ENCODE measurements around the gene FOXI1. TPM values are rescaled to one million over a fixed set of nuclear protein-coding genes. Genes with fewer than 3 reads are reported as not detected.

The FOXI1 gene
- total RNA-seq, 1 experiment from 2014 or later = not detected

DNA sequence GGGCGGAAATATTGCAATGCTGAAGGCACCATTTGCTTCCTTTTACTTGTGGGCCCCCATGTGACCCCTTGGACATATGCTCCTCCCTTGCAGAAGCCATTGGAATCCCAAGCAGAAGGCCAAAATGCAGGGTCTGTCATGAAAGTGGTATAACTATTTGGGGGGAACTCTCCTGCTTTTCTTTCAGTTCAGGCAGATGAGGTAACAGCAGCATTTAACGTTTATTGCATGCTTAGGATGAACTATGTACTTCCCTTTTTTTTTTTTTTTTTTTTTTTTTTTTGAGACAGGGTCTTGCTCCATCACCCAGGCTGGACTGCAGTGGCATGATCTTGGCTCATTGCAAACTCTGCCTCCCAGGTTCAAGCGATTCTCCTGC is 7.8 kb downstream of the FOXI1 start:
- no peak for DNase-seq (ENCODE audit: low read depth, low spot score)
- H3K36me3 ChIP-seq (ENCODE audit: control insufficient read depth in 1 of 2, insufficient read depth in 2 of 2, low read length in 2 of 2) = no peaks in the 10 kb centered on the region
- TF ChIP-seq EZH2 (IDR thresholded peaks at IDR 0.05) (no peak), FOSL1 (IDR thresholded peaks at IDR 0.05; ENCODE audit: low read depth) (no peak), REST (IDR thresholded peaks at IDR 0.05; ENCODE audit: low read depth) (no peak), TCF7L2 (IDR thresholded peaks at IDR 0.05; ENCODE audit: borderline replicate concordance, extremely low read depth, insufficient read depth, insufficient read length) (no peak), POLR2AphosphoS5 (IDR thresholded peaks at IDR 0.05; ENCODE audit: low read depth, low read length) (no peak), CBX3 (IDR thresholded peaks at IDR 0.05; ENCODE audit: low read depth) (no peak), ZFX (IDR thresholded peaks at IDR 0.05) (no peak), JUND (IDR thresholded peaks at IDR 0.05) (no peak), ZNF274 (IDR thresholded peaks at IDR 0.05; ENCODE audit: low read depth, low read length) (no peak), ELF1 (IDR thresholded peaks at IDR 0.05; ENCODE audit: borderline replicate concordance, low read depth) (no peak), YY1 (IDR thresholded peaks at IDR 0.05; ENCODE audit: extremely low read depth, insufficient replicate concordance, low read depth, low read length) (no peak), POLR2A (IDR thresholded peaks at IDR 0.05; ENCODE audit: borderline replicate concordance, extremely low read depth, insufficient read depth, insufficient read length) (no peak), SRF (IDR thresholded peaks at IDR 0.05; ENCODE audit: low read depth) (no peak), SIN3A (IDR thresholded peaks at IDR 0.05; ENCODE audit: low read depth) (no peak), CEBPB (IDR thresholded peaks at IDR 0.05; ENCODE audit: low read depth) (no peak), SP1 (IDR thresholded peaks at IDR 0.05; ENCODE audit: low read depth) (no peak), RAD21 (IDR thresholded peaks at IDR 0.05; ENCODE audit: low read depth) (no peak), EZH2phosphoT487 (IDR thresholded peaks at IDR 0.05; ENCODE audit: borderline replicate concordance) (no peak)
- TF ChIP-seq, protein P1, sequence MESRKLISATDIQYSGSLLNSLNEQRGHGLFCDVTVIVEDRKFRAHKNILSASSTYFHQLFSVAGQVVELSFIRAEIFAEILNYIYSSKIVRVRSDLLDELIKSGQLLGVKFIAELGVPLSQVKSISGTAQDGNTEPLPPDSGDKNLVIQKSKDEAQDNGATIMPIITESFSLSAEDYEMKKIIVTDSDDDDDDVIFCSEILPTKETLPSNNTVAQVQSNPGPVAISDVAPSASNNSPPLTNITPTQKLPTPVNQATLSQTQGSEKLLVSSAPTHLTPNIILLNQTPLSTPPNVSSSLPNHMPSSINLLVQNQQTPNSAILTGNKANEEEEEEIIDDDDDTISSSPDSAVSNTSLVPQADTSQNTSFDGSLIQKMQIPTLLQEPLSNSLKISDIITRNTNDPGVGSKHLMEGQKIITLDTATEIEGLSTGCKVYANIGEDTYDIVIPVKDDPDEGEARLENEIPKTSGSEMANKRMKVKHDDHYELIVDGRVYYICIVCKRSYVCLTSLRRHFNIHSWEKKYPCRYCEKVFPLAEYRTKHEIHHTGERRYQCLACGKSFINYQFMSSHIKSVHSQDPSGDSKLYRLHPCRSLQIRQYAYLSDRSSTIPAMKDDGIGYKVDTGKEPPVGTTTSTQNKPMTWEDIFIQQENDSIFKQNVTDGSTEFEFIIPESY (IDR thresholded peaks at IDR 0.05; ENCODE audit: extremely low read depth, insufficient replicate concordance, low read length) = no peak
- TF ChIP-seq, protein P2, sequence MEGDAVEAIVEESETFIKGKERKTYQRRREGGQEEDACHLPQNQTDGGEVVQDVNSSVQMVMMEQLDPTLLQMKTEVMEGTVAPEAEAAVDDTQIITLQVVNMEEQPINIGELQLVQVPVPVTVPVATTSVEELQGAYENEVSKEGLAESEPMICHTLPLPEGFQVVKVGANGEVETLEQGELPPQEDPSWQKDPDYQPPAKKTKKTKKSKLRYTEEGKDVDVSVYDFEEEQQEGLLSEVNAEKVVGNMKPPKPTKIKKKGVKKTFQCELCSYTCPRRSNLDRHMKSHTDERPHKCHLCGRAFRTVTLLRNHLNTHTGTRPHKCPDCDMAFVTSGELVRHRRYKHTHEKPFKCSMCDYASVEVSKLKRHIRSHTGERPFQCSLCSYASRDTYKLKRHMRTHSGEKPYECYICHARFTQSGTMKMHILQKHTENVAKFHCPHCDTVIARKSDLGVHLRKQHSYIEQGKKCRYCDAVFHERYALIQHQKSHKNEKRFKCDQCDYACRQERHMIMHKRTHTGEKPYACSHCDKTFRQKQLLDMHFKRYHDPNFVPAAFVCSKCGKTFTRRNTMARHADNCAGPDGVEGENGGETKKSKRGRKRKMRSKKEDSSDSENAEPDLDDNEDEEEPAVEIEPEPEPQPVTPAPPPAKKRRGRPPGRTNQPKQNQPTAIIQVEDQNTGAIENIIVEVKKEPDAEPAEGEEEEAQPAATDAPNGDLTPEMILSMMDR (IDR thresholded peaks at IDR 0.05 in 2 of 3, conservative IDR thresholded peaks at IDR 0.05 in 1 of 3; ENCODE audit: borderline replicate concordance in 1 of 3, insufficient read depth in 1 of 3, low read depth in 2 of 3, low read length in 2 of 3) = no peak
- no peak overlapping the region for H3K9ac ChIP-seq (ENCODE audit: low read length)
- no peak overlapping the region for H3K4me2 ChIP-seq (ENCODE audit: low read length)
- intact Hi-C loops (cut with micrococcal nuclease) = no loop called here
- ChIA-PET CTCF (interaction anchor here (1.0 kb wide), 1 partner anchor 70 kb away, joined by 3 read pairs; no protein-coding TSS in a partner anchor), RAD21 (ENCODE audit: low non-redundant PET in 1 of 2, low total read pairs in 2 of 2, uncharacterized antibody in 2 of 2, unreplicated experiment in 2 of 2) (no interaction called here), POLR2A (no interaction called here)
- ATAC-seq = no peak
- no peaks in the 10 kb centered on the region for H3K4me1 ChIP-seq (ENCODE audit: control insufficient read depth in 1 of 2, insufficient read depth in 2 of 2, low read length in 2 of 2)
- no TSS peak for BruUV-seq (replicated peaks)
- no peaks in the 10 kb centered on the region for H3K9me3 ChIP-seq (ENCODE audit: control insufficient read depth in 1 of 2, insufficient read depth in 1 of 2, low read depth in 1 of 2, low read length in 2 of 2)
- H3K9me2 ChIP-seq (ENCODE audit: insufficient read depth) = no peaks in the 10 kb centered on the region
- H3K4me3 ChIP-seq (replicated peaks in 1 of 2; ENCODE audit: low read depth in 1 of 2, low read length in 2 of 2) = no peak overlapping the region
- no peak overlapping the region for H2AFZ ChIP-seq (ENCODE audit: low read depth, low read length, poor library complexity, severe bottlenecking)
- H3K79me2 ChIP-seq (ENCODE audit: insufficient read depth, low read length) = no peaks in the 10 kb centered on the region
- H4K20me1 ChIP-seq (ENCODE audit: insufficient read depth) = no peaks in the 10 kb centered on the region
- H3K27ac ChIP-seq (ENCODE audit: low read depth, low read length) = no peak overlapping the region
- H3K27me3 ChIP-seq (ENCODE audit: insufficient read depth, low read length) = no peaks in the 10 kb centered on the region

All from HCT116 (cell line).